NCI-H1930 (cell line): ENCODE data around the gene ADARB2.

Experiments used
- DNase-seq, 2 experiments: peaks; one replicate each; lab custom pipeline; 2025; lab: John Stamatoyannopoulos, UW

Gene ADARB2

GRCh38 chr10:1594372-1595241 lies 142.7 kb downstream of the ADARB2 start:
- DNase-seq, result no peak

GRCh38 chr10:1591742-1592141 lies 145.6 kb downstream of the ADARB2 start:
- DNase-seq, result no peak

DNA sequence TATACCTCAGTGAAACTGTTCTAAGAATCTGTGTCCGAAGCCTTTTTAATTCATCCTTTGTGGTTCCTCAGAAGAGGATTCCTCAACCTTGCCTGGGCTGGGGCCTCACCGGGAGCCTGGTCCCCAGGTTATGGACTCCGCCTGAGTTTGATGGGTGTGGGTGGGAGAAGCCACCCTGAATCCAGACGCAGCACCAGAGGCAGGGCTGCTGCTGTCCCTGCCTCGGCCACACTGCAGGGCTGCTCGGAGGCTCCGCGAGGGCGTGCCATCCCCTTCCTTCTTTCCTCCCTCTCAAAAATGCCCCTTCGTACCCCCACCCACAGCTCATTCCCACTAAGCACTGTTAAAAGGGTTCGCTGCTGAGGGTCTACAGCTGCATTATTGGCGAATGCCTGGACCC lies 146.3 kb downstream of the ADARB2 start:
- DNase-seq, result no peak

DNA sequence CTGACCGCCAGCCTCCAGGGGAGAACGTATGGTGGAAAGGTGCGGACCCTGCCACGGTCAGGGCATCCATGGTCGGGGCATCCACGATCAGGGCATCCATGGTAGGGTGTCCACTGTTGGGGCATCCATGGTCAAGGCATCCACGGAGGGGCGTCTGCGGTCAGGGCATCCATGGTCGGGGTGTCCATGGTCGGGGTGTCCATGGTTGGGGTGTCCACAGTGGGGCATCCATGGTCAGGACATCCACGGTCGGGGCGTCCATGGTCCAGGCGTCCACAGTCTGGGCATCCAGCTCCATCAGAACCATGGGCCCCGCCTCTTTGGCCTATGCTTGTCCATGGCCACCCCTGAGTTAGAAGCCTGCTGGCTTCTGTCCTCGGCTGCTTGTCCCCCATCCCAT lies 148.1 kb downstream of the ADARB2 start:
- DNase-seq, result no peak

GRCh38 chr10:1582739-1583138 lies 154.6 kb downstream of the ADARB2 start:
- DNase-seq, result no peak

- DNase-seq, result no peak
Observed at GRCh38 chr10:1581189-1581588, 156.1 kb downstream of the ADARB2 start.

- no peak for DNase-seq
Observed at GRCh38 chr10:1579671-1580070, 157.7 kb downstream of the ADARB2 start.

GRCh38 chr10:1579141-1579491 lies 158.2 kb downstream of the ADARB2 start:
- no peak for DNase-seq

DNA sequence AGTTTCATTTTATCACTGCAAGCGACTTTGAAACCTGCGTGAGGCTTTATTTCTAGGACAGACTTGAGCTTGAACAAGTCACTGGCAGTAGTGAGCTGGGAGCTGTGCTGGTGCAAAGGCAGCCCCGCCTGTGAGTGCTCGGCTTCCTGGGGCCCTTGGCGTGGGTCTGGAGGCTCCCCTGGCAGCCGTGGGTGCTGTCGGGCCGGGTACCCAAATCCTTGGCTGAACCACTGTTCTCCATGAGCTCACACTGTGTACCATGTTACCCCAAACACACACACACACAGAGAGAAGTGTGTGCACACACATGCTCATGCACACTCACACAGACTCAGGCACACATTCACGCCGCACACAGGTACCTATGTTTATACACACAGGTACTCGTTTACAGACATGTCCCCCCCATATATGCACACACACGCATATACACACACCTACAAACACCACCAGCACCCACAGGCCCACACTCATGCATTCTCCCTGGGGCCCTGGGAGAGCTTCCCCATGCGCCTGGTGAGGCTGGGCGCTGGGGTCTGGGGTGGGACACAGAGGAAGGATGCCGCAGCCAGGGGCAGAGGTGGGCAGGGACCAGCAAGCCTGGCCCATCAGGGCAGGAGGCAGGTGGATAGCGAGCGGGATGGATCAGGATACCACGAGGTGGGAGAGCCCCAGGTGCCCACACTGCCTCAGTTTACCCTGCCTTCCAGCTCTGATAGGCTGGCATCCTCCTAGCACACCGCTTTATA lies 158.8 kb downstream of the ADARB2 start:
- no peak for DNase-seq

GRCh38 chr10:1577945-1578344 lies 159.4 kb downstream of the ADARB2 start:
- no peak for DNase-seq

- no peak for DNase-seq
Observed at GRCh38 chr10:1577373-1577770, 160.0 kb downstream of the ADARB2 start.

- no peak for DNase-seq
Observed at GRCh38 chr10:1576467-1577372, 160.6 kb downstream of the ADARB2 start.

GRCh38 chr10:1575481-1576244 lies 161.7 kb downstream of the ADARB2 start:
- no peak for DNase-seq

- DNase-seq, result no peak
Observed at GRCh38 chr10:1574719-1575118, 162.6 kb downstream of the ADARB2 start.

GRCh38 chr10:1573981-1574380 lies 163.3 kb downstream of the ADARB2 start:
- DNase-seq, result no peak

DNA sequence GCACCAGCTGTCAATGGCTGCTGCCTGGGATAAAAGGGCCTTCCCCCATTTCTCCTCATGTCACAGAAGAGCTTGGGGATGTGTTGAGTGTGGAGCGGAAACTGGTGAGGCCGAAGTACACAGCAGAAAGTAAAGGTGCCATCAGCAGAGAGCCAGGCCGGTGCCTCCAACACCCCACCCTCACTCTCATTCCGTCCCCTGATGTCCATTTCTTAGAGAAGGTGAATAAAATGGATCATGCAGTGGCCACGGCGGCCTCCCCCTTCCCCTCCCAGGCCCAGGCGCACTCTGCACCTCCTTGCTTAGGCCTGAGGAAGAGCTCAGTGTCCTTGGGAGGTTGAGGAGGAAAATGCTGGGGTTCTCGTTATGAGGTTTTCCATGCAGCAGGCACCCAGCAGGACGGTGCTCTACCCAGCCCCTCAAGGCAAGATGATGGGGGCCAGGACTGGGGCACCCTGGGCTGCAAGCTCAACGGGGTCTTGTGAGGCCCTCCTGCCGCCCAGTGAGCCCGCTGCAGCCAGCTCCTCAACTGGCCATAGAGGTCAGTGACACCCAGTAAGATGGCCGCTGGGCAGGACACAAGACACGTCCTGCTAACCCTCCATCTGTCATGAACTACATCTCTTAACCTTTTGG lies 163.9 kb downstream of the ADARB2 start:
- DNase-seq, result no peak

DNA sequence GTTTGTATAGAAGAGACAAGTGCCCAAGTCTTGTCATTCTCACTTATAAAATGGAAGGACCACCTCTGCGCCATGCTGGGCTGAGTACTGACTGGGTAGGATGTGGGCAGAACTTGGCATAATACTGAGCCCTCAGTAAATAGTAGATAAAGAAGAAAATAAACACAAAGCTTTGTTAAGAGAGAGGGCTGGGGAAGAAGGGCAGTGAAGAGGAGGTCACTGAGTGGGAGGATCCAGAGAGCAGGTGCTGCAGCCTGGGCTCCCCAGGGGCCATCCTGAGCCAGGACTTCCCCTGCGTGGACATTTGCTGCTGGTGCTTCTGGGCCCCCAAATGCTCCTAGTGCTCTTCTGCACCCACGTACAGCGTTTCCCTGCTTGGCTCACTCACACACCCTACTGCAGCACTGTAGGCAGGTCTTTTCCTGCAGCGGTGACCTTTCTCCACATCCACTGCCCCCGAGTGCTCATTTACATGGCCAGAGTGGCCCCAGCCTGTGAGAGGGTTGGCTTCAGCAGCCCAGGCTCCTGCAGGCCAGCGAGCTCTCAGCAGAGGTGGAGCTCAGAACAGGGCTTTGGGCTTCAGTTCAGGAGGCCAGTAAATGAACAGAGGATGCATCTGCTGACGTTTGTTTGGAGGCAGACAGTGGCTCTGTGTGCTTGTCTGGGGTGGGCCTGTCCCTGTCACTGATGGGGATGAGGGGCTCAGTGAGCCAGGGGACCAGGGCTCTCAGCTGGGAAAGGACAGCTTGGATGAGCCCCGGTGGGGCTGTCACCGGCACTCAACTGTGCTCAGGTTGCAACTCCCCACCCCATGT lies 164.6 kb downstream of the ADARB2 start:
- no peak for DNase-seq

DNA sequence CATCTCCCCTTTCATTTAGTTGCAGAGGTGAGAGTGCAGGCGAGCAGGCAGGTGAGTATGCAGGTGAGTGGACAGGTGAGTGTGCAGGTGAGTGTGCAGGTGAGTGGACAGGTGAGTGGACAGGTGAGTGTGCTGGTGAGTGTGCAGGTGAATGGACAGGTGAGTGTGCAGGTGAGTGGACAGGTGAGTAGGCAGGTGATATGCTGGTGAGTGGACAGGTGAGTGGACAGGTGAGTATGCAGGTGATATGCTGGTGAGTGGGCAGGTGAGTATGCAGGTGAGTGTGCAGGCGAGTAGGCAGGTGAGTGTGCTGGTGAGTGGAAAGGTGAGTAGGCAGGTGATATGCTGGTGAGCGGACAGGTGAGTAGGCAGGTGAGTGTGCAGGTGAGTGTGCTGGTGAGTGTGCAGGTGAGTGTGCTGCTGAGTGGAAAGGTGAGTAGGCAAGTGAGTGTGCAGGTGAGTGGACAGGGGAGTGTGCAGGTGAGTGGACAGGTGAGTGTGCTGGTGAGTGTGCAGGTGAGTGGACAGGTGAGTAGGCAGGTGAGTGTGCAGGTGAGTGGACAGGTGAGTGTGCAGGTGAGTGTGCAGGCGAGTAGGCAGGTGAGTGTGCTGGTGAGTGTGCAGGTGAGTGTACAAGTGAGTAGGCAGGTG lies 165.6 kb downstream of the ADARB2 start:
- DNase-seq, result no peak

GRCh38 chr10:1570416-1571051 lies 166.8 kb downstream of the ADARB2 start:
- no peak for DNase-seq
